HG02678 (cell line): ENCODE results near the gene TSHZ2.

Experiments
- ATAC-seq: cut with Tn5 transposase; IDR thresholded peaks from one replicate; pipeline ENCODE4 v1.9.1; 2021; ENCODE audit warnings: mild to moderate bottlenecking, moderate library complexity; ENCODE audit not compliant: unreplicated experiment

Gene TSHZ2

GRCh38 chr20:53331151-53331973, 359.2 kb downstream of the TSHZ2 start:
- no peak for ATAC-seq

GRCh38 chr20:53332022-53332837, 360.1 kb downstream of the TSHZ2 start:
- no peak for ATAC-seq

- no peak for ATAC-seq
These were observed 362.7 kb downstream of the TSHZ2 start for GRCh38 chr20:53334861-53335260.

- no peak for ATAC-seq
These were observed 363.4 kb downstream of the TSHZ2 start for GRCh38 chr20:53335555-53335954.

GRCh38 chr20:53336892-53337291, 364.7 kb downstream of the TSHZ2 start:
- ATAC-seq: no peak

GRCh38 chr20:53337390-53338101, 365.4 kb downstream of the TSHZ2 start:
- no peak for ATAC-seq

GRCh38 chr20:53338716-53339115, 366.6 kb downstream of the TSHZ2 start:
- no peak for ATAC-seq

GRCh38 chr20:53342429-53342828, 370.3 kb downstream of the TSHZ2 start:
- no peak for ATAC-seq

- ATAC-seq: no peak
These were observed 371.3 kb downstream of the TSHZ2 start for GRCh38 chr20:53343448-53343847.

- ATAC-seq: no peak
These were observed 372.7 kb downstream of the TSHZ2 start for GRCh38 chr20:53344891-53345290.

GRCh38 chr20:53345536-53346334, 373.6 kb downstream of the TSHZ2 start:
- no peak for ATAC-seq

GRCh38 chr20:53346335-53346648, 374.1 kb downstream of the TSHZ2 start:
- ATAC-seq: no peak

GRCh38 chr20:53349730-53350129, 377.6 kb downstream of the TSHZ2 start:
- ATAC-seq: no peak

- ATAC-seq: no peak
These were observed 380.7 kb downstream of the TSHZ2 start for GRCh38 chr20:53352727-53353440.

GRCh38 chr20:53354314-53354713, 382.2 kb downstream of the TSHZ2 start:
- ATAC-seq: no peak

GRCh38 chr20:53355790-53356189, 383.6 kb downstream of the TSHZ2 start:
- ATAC-seq: no peak

- no peak for ATAC-seq
These were observed 387.3 kb downstream of the TSHZ2 start for GRCh38 chr20:53359425-53359824.

- no peak for ATAC-seq
These were observed 388.7 kb downstream of the TSHZ2 start for GRCh38 chr20:53360852-53361251.

GRCh38 chr20:53362736-53363135, 390.6 kb downstream of the TSHZ2 start:
- no peak for ATAC-seq

GRCh38 chr20:53364646-53365045, 392.5 kb downstream of the TSHZ2 start:
- ATAC-seq: no peak
